Mesenteric fat pad (tissue), 1 donor: ENCODE measurements around the gene EZR. TPM values are rescaled to one million over a fixed set of nuclear protein-coding genes. Genes with fewer than 3 reads are reported as not detected.
"Not testable (repeated sequence)": the region's sequence is repeated elsewhere in the genome, so short reads cannot be mapped to it uniquely, and the experiment has no call there.

ENCODE experiments used
- DNase-seq: peaks from one replicate; pipeline ENCODE4 v3.0.0-alpha.2; 2020; ENCODE audit warnings: low spot score
- total RNA-seq: library from RNA; stranded (reverse); fragmentation: NEBNext Ultra II Directional; extraction: Animal tissue kit (Norgen Biotek cat#: 25700); gene quantifications from one replicate; pipeline ENCODE4 v1.2.1, GENCODE V29; 2021
- donor health status: DM: yes; HTN: yes; CAD: no.

Gene EZR
- total RNA-seq, 1 donor from 2014 or later, result 43.1 TPM

DNA sequence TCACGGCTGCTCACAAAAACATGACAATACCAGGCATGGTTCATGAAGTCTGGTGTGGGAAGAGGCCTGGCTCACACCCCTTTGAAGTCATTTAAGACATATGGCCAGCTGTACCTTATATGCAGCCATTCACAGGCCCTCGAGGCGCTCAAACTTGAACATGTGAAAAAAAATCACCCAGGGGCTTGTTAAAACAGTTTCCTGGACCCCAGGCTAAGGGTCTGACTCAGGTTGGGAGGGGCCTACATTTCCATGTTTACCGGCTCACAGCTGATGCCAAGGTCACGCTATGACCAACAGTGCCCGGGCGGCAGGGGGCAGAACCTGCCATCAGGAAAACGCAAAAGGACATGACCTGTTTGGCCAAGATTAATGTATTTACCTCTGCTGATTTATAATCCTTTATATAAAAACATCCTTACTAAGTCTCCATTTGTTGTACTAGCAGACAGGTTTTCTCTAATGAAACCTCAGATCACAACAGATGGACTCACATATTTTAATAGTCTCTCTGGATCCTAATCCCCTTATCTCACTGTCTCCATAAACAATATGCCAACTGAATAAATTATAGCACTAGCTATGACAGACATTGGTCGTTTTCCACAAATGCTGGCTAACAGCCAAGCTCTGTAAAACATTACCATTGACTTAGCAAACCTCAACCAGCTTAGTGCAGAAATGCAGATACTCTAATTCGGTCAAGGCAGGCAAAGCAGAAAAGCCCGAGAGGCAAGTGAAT is 19.9 kb downstream of the EZR start:
- no peak for DNase-seq

DNA sequence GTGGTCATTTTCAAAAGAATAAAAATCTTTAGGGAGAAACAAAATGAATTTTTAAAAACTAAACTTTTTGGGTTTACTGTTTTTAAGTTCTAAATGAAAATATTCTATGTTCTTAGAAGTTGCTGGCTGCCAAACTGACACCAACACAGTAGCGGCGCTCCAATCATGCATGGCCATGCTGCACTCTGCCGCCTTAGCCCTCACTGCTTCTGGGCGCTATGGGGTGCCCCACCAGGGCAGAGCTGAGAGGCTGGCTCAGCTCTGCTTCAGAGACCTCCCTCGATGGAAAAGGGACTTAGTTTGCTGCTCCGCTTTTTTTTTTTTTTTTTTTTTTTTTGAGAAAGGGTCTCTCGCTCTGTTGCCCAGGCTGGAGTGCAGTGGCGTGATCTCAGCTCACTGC is 20.9 kb downstream of the EZR start:
- DNase-seq, result no peak

DNA sequence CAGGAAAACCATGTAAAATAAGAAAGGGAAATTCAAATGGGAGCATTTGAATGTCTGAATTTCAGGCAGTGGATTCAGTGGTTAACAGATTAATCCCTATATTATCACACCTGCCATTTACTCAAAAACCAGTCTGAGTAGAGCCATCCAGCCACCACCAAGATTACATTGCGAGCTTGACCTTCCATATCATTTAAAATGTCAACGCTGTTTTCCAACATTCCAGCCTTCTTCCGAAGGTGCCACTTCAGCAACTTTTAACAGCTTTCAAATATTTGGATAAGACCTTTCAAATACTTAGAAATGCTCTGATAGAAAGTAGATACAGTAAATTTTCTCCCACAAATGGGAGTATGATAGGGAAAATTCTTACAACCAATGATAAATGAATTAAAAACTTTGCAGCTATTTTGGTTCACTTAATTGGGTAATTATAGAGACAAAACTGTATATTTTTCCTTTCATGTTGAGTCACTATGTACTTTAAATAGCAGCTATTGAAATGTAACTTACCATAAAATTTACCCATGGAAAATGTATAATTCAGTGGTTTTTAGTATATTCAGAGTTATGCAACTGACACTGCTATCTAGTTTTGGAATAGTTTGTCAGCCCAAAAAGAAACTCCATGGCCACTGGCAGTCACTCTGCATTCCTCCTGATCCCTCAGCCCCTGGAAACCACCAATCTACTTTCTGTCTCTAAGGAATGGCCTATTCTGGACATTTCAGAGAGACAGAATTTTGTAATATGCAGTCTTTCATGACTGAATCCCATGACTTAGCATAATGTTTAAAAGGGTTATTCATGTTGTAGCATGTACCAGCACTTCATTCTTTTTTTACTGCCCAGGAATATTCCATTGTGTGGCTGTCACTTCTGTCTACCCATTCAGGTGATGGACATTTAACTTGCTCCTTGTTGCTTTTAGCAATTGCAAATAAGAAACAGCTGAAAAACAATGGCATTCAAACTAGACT is 21.5 kb downstream of the EZR start:
- DNase-seq, result no peak

DNA sequence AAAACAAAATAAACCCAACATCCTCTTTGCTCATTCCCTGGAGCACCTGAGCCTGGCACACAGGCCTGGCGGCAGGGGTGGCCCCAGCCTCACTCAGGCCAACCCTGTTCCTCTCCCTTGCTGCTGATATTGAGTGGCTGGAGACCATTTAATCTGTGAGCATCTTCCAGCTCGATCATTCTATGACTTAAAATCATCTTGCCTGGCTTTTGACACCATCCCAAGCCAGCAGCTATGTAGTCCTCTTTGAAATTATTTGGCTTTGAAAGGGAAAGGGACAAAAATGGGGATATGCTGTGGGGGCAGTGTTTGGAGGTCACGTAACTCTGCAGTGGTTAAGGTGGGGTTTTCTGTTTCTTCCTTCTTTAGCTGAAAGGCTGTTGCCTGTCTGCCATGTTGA is 22.8 kb downstream of the EZR start:
- DNase-seq, result no peak

DNA sequence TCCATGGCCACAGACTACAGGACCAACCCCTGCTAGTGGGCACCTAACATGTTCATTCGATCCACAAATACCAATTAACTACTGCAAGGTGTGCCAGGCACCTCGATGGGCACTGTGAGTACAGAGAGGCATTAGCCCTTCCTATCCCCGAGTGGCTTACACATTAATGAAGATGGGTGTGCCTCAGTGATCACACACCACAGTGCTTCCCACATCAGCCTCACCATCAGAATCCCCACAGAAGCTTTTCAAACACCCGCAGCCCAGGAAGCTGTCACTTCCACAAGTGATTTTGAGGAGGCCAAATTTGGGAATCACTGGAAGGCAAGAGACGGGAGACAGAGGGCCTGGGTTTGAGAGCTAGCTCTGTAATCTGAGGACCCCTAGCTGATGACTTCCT is 23.7 kb downstream of the EZR start:
- DNase-seq, result no peak

DNA sequence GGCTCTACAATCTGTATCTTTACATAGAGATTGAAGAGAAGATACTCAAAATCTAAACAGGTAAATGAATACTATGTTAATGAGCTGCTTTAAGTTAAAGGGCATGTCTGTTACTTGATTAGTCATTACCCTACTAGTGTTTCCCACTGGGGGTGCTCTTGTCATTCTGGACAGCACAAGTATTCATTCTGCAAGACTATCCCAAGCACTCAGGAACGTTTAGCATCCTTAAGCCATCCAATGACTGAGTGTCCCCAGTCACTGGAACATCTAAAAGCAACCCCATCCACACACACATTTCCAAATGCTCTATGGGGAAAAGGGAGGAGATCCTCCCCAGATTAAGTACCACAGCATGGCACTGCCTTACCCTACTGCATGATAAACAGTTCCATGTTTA is 25.7 kb downstream of the EZR start:
- DNase-seq, result no peak

DNA sequence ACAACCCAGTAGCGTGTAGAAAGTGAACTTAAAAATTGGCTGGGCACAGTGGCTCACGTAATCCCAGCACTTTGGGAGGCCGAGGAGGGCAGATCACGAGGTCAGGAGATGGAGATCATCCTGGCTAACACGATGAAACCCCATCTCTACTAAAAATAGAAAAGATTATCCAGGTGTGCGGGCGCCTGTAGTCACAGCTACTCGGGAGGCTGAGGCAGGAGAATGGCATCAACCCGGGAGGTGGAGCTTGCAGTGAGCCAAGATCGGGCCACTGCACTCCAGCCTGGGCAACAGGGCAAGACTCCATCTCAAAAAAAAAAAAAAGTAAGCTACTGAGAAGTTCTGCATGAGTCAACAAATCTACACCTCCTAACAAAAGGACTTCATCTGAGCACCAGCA is 26.7 kb downstream of the EZR start:
- not testable (repeated sequence) for DNase-seq

DNA sequence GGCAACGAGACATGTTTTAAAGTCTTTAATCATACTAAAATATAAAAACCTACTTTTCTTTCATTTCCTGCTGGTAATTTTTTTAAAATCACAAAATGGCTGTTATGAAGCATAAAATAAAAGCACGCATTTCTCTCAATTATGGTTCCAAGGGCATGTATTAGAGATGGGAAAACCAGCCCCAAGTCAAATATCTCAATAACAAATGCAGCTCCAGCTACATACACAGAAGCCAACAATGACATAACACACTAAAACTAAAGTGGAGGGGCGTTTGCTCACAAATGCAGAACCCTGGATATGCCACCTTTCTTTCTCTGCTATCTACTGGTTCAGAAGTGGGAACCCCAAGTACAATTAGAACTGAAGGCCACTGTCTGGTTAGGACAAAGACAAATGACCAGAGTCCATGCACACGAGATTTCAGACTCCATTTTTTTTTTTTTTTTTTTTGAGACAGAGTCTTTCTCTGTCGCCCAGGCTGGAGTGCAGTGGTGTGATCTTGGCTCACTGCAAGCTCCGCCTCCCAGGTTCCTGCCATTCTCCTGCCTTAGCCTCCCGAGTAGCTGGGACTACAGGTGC is 27.8 kb downstream of the EZR start:
- no peak for DNase-seq

DNA sequence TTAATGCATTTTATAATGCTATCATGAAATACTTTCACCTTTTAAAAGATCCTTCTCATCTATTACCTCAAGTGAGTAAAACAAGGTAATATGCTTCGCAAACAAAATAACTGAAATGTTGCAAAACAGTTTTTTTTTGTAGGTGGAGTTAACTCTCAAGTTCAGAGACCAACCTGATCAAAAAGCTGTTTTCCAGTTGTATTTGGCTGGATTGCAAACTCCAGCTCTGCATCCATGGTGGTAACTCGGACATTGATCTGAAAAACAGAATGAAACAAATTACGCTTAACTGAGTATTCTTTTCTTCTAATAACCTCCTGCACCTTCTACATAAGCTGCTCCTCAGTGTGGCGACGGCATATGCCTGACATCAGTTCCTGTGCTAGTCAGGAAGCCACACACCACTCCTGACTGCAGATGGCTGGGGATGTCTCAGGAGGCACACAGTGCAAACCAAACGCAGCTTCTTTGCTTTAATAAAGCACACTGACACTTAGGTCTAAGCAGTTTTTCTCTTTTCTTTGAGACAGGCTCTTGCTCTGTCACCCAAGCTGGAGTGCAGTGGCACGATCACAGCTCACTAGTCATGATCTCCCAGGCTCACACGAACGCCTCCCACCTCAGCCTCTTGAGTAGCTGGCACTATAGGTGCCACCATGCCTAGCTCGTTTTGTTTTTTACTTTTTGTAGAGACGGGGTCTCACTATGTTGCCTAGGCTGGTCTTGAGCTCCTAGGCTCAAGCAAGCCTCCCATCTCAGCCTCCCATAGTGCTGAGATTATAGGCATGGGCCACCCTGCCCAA is 29.9 kb downstream of the EZR start:
- DNase-seq, result no peak

DNA sequence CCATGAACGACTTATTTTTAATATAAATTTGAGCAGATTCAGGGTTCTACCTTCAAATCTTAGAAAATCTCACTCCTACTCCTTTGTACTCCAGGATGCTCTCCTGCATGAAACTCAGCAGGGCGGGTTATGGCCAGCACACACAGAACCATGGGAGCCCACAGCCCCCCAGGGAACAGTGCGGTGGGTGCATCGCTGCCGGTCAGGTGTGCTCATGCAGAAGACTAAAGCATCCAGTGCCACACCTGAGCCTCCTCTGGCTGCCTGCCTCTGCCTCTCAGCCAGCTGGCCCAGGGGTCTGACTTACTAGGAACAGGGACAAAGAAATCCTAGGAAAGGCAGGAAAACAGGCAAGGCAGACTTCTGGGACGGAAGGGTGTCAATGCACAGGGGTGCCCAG is 31.8 kb downstream of the EZR start:
- DNase-seq, result no peak

DNA sequence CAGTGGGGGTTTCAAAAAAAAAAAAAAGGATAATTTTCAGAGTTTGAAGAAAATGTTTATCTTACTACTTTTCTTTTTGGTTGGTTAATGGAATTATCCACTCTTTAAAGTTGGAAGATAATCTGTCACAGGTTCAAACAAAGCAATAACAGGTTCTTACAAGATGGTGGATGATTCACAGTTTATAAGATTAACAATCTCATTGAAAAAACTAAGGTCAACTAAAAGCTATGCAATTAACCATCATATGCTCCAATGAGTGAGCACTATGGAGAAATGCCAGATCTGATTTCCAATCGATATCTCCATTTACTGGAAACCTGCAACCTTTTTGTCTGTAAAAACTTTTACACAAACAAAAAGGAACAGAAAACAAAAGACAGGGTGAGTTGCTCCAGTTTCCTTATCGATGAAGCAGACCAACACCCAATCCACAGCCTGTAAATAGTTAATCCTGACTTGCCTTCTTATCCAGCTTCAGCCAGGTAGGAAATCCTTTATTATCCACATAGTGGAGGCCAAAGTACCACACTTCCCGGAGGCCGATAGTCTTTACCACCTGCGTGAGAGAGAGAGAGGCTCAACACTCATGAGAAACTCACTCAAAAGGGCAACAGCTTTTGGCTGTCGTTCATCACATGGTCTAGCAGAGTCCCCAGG is 32.4 kb downstream of the EZR start:
- no peak for DNase-seq

DNA sequence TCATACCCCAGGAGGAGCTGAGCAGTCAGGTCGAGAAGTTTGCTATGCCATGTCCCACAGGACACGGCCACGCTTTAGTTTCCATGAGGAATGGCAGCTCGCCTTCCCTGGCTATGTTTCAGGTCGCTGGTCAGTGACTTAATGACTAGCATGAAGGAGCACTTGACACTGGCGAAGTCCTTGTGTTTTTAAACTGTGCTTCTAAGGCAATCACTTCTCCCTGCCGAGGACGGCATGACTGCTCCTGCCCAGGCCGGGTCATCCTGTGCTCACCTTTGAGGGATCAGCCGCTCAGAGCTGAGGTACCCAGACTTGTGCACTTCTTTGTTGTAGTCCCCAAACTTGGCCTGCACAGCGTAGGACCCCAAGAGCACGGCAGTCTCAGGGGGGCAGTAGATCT is 34.1 kb downstream of the EZR start:
- DNase-seq, result no peak

DNA sequence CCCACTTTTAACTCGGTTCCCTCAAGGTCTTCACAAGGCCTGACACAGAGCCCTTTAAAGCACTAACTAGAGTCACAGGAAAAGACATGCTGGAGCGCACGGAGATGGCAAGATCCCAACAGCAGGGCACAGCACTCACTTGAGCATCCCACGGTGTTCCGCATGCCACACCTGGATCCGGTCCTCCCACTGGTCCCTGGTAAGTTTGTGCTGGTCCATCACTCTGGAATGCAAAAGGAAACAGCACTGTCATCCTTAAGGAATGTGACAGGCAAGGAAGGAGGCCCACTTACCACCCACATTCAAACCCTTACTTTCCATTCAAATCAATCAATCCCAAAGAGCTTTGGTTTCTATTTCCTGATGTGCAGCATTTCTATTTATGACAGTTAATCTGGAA is 34.7 kb downstream of the EZR start:
- DNase-seq, result no peak

DNA sequence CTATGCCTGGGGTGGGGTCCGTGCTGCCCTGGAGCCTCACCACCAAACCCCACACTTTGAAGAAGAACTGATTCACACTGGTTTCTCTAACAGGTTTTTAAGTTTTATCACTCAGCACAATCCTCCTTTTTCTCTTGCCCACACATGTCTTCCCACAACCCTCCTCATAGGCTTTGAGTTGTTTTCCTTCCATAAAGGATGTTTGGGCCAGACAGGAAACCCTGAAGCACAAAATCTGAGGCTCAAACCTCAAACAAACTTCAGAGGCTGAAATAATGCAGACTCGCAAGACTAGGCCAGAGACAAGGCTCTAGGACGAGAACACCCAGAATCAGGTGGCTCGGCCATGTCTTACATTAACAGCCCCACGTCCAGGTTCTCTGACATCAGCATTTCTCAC is 35.3 kb downstream of the EZR start:
- DNase-seq, result no peak

DNA sequence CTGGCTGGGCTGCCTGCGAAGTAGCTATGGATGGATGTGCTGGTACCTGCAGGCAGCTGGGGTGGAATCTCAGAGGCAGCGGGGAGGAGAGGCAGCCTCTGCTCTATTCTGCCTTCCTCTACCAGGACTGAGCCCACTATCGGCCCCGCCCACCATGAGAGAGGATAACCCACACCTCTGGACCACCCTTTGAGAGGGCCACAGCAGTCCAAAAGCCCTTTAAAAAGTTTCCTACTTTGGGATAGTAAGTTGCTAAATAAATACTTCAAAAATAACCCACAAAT is 36.1 kb downstream of the EZR start:
- no peak for DNase-seq

DNA sequence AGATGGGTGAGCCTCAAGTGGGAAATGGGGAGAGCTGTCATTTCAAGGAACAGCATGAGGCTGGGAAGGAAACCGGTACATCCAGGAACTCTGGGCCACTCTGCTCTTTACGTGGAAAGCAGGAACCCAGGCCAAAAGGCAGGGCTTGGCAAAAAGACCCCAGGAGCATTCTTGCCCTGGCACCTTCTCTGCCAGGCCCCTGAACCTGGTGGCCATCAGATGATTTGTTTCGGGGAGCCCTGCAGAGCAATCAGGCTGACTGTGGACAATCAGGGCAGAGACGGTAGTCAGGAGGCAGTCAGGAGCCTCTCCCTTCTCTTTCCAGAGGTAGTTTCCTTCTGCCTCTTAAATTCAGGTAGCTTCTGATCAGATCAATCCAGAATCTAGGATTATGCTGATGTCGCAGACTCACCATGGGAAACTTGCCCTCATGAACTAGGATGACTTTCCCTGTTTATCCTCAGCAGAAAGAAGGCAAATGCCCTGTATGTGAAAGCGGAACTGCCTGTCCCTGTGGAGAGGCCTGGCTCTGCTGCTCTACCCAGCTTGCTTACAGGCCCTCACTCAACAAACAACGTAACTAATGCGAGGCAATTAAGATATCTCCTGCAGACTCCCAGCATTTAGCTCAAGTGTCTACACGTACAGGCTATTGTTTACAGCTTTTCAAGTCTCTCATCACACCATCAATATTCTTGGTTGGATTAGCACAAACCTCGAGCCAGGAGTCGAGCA is 36.6 kb downstream of the EZR start:
- DNase-seq, result no peak

DNA sequence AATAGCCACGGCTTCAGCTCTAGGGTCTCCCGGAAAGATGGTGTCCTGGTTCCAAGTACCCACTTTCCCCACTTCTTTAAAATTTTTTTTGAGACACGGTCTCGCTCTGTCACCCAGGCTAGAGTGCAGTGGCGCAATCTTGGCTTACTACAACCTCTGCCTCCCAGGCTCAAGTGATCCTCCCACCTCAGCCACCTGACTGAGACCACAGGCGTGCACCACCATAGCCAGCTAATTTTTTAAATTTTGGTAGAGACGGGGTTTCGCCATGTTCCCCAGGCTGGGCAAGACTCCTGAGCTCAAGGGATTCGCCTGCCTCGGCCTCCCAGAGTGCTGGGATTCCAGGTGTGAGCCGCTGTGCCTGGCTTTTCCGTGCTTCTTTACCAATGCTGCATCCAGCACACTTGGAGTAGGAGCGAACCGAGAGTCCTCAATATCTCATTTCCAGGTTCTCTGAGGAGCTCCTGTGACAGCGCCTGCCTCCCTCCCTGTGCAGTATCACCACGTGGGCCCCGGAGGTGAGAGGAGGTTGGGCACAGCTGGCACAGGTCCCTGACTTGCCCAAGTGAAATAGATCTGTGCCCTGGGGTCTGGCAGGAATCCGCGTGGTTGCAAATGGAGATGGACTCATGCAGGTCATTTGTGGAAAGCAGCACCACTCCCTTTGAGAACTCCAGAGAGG is 37.3 kb downstream of the EZR start:
- DNase-seq, result no peak

DNA sequence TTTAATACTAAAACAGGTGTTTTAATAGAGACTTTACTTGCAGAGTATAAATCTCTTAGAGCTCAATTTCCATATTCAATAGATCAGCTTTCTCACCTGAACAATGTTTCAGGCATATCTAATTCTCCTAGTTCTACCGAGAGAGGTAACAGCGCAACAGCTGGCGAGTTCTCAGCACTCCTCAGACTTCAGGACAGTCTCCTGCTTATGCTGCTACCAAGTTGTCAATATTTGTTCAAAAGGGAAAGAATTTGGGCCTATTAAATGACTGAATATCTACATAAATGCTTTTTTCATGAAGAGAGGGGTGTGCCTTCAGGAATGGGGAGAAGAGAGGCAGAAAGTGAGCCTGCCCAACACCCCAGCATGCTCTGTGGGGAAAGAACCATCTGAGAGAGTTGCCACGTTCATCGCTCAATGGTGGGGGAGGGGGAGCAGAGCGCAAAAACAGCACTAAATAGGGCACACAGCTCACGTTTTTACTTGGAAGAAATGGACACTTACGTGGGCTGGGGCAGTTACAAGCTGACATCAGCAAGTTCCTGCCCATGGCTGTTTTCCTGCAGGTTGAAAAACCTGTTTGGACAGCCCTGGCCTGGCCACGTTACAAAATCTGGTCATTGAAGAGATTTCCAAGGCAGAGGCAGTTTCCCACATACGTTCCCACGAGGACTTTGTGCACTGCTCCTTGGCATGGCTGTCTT is 38.0 kb downstream of the EZR start:
- no peak for DNase-seq

DNA sequence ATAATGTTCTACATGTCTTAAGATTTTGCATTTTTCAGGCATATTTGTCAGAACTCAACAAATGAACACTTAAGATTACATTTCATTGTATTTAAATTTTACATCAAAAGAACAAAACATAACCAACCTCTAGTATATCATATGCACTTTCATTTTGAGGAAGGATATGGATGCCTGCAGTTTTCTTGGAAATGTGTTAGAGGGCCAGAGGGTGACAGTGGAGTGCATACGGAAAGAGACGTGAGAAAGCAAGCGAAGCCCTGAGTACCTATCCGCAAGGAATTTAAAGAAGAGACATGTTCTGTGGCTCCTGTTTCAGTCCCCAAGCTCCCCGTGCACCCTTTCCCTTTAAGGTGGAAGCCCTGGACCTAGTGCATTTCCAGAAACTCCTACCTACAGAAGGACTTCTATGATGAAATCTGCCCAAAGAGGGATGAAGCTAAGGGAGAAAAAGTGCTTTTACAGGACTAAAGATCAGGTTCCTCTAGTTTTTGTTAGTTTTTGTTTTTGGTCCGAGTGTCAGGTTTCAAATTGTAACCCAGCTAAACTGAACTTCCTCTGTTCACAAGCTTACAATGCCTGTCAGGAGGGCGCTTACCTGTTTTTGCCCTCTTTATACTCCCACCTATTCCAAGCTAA is 38.8 kb downstream of the EZR start:
- no peak for DNase-seq
